ENCODE data around the gene KCNQ1. TPM values are rescaled to one million over a fixed set of nuclear protein-coding genes. Genes with fewer than 3 reads are reported as not detected.

The KCNQ1 gene
- polyA plus RNA-seq, 1 donor (not counting 4 experiments of a cell fraction or from before 2014, with no cell fraction given): not detected

DNA sequence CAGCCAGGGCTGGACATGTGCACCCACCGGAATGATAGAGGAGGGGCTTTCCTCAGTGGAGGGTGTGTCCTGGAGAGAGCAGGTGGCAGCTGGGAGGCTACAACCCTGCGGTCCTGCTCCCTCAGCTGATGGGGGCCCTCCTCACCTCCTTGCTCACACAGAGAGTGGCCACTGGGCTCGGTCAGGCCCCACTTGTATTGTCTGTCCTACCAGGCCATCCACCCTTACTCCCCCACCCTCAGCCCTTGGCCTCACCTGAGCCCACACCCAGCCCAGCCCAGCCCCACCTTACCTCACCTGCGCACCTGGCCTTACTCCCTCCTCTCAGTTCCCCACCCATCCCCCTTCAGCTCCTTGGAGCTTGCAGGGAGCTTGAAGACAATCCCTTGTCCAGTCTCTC lies 3.6 kb upstream of the KCNQ1 start:
- Histone ChIP-seq H3K9me1 (ENCODE audit: control insufficient read depth, extremely low read depth, insufficient read depth, low read length) (no peaks in the 10 kb centered on the region), H3K27me3 (ENCODE audit: control insufficient read depth, extremely low read depth, insufficient read depth, low read length) (peaks cover 23% of the 10 kb centered on the region), H4K20me1 (ENCODE audit: control insufficient read depth, extremely low read depth, insufficient read depth, low read length) (no peaks in the 10 kb centered on the region), H3K4me2 (ENCODE audit: control insufficient read depth, extremely low read depth, insufficient read depth, low read depth, low read length) (no peak overlapping the region), H3K79me2 (ENCODE audit: control insufficient read depth, insufficient read depth, low read length) (no peaks in the 10 kb centered on the region), H3K9me3 (ENCODE audit: control insufficient read depth, low read depth, low read length) (no peaks in the 10 kb centered on the region), H3K9ac (ENCODE audit: control insufficient read depth, extremely low read depth, insufficient read depth, low read length) (no peak overlapping the region), H3K27ac (ENCODE audit: control insufficient read depth, insufficient read depth, low read length) (no peak overlapping the region), H3K4me1 (ENCODE audit: control insufficient read depth, extremely low read depth, insufficient read depth, low read length) (no peaks in the 10 kb centered on the region), H2AFZ (ENCODE audit: control insufficient read depth, low read length) (no peak overlapping the region), H3K36me3 (ENCODE audit: control insufficient read depth in 2 of 2, extremely low read depth in 1 of 2, insufficient read depth in 2 of 2, low read length in 2 of 2) (no peaks in the 10 kb centered on the region), H3K4me3 (ENCODE audit: control insufficient read depth in 2 of 3, extremely low read depth in 1 of 3, insufficient read depth in 2 of 3, low read depth in 1 of 3, low read length in 3 of 3) (no peak overlapping the region)
- DNase-seq (ENCODE audit: low read depth, low spot score) (no peak), FAIRE-seq (no peak)
- TF ChIP-seq, protein P1, sequence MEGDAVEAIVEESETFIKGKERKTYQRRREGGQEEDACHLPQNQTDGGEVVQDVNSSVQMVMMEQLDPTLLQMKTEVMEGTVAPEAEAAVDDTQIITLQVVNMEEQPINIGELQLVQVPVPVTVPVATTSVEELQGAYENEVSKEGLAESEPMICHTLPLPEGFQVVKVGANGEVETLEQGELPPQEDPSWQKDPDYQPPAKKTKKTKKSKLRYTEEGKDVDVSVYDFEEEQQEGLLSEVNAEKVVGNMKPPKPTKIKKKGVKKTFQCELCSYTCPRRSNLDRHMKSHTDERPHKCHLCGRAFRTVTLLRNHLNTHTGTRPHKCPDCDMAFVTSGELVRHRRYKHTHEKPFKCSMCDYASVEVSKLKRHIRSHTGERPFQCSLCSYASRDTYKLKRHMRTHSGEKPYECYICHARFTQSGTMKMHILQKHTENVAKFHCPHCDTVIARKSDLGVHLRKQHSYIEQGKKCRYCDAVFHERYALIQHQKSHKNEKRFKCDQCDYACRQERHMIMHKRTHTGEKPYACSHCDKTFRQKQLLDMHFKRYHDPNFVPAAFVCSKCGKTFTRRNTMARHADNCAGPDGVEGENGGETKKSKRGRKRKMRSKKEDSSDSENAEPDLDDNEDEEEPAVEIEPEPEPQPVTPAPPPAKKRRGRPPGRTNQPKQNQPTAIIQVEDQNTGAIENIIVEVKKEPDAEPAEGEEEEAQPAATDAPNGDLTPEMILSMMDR (optimal IDR thresholded peaks at IDR 0.05 in 1 of 3, IDR thresholded peaks at IDR 0.05 in 1 of 3, conservative IDR thresholded peaks at IDR 0.05 in 1 of 3; ENCODE audit: extremely low read depth in 1 of 3, insufficient read depth in 2 of 3, low read length in 3 of 3): no peak
- TF ChIP-seq EZH2 (IDR thresholded peaks at IDR 0.05; ENCODE audit: low read length): no peak
- dilution Hi-C loops (cut with MboI; ENCODE audit: extremely low pct_ligation_motif_present, low sequenced_read_pairs): no loop called here

- H3K27me3 ChIP-seq (ENCODE audit: control insufficient read depth, extremely low read depth, insufficient read depth, low read length): peaks cover 36% of the 10 kb centered on the region
- H3K4me1 ChIP-seq (ENCODE audit: control insufficient read depth, extremely low read depth, insufficient read depth, low read length): no peaks in the 10 kb centered on the region
- H3K79me2 ChIP-seq (ENCODE audit: control insufficient read depth, insufficient read depth, low read length): no peaks in the 10 kb centered on the region
- dilution Hi-C loops (cut with MboI; ENCODE audit: extremely low pct_ligation_motif_present, low sequenced_read_pairs): no loop called here
- no peaks in the 10 kb centered on the region for H4K20me1 ChIP-seq (ENCODE audit: control insufficient read depth, extremely low read depth, insufficient read depth, low read length)
- no peaks in the 10 kb centered on the region for H3K9me3 ChIP-seq (ENCODE audit: control insufficient read depth, low read depth, low read length)
- H3K9ac ChIP-seq (ENCODE audit: control insufficient read depth, extremely low read depth, insufficient read depth, low read length): no peak overlapping the region
- FAIRE-seq (no peak), DNase-seq (ENCODE audit: low read depth, low spot score) (no peak)
- no peak overlapping the region for H3K4me3 ChIP-seq (ENCODE audit: control insufficient read depth in 2 of 3, extremely low read depth in 1 of 3, insufficient read depth in 2 of 3, low read depth in 1 of 3, low read length in 3 of 3)
- TF ChIP-seq, protein P1 (optimal IDR thresholded peaks at IDR 0.05 in 1 of 3, IDR thresholded peaks at IDR 0.05 in 1 of 3, conservative IDR thresholded peaks at IDR 0.05 in 1 of 3; ENCODE audit: extremely low read depth in 1 of 3, insufficient read depth in 2 of 3, low read length in 3 of 3): no peak
- TF ChIP-seq EZH2 (IDR thresholded peaks at IDR 0.05; ENCODE audit: low read length): no peak
- no peaks in the 10 kb centered on the region for H3K36me3 ChIP-seq (ENCODE audit: control insufficient read depth in 2 of 2, extremely low read depth in 1 of 2, insufficient read depth in 2 of 2, low read length in 2 of 2)
- no peak overlapping the region for H3K27ac ChIP-seq (ENCODE audit: control insufficient read depth, insufficient read depth, low read length)
- H3K4me2 ChIP-seq (ENCODE audit: control insufficient read depth, extremely low read depth, insufficient read depth, low read depth, low read length): no peak overlapping the region
- H3K9me1 ChIP-seq (ENCODE audit: control insufficient read depth, extremely low read depth, insufficient read depth, low read length): no peaks in the 10 kb centered on the region
- no peak overlapping the region for H2AFZ ChIP-seq (ENCODE audit: control insufficient read depth, low read length)
Measured at GRCh38 chr11:2442589-2442988, 2.2 kb upstream of the KCNQ1 start.

All from keratinocyte (primary cell).